HepG2 (cell line): ENCODE measurements around the gene KLHL5.

ENCODE experiments used
- ATF7 ChIP-seq, 2 experiments: fragments of 450-650 bp in 1 of 2; sonication (generic) in 1 of 2; formaldehyde crosslinking in 1 of 2; IDR thresholded peaks; 2 replicates each; pipeline versions ENCODE4 v1.4.0 to v1.6.1; 2016 to 2020; ENCODE audit warnings: antibody characterized with exemption in 1 of 2, mild to moderate bottlenecking in 1 of 2, missing genetic modification reagents in 1 of 2
- CBX1 ChIP-seq: IDR thresholded peaks from one replicate; pipeline ENCODE4 v1.6.1; 2016; ENCODE audit warnings: antibody characterized with exemption, low read depth
- CREM ChIP-seq, 2 experiments: sonication (generic) in 1 of 2; formaldehyde crosslinking in 1 of 2; IDR thresholded peaks; 2 replicates each; pipeline versions ENCODE4 v1.4.0 to v1.6.1; 2016 to 2020; ENCODE audit warnings: antibody characterized with exemption in 1 of 2, mild to moderate bottlenecking in 1 of 2, missing genetic modification reagents in 1 of 2
- CTCF ChIP-seq: sonication (generic); formaldehyde crosslinking; IDR thresholded peaks from 2 replicates; pipeline ENCODE4 v1.5.0; 2020; ENCODE audit warnings: mild to moderate bottlenecking, missing genetic modification reagents, moderate library complexity
- MIXL1 ChIP-seq: IDR thresholded peaks from 2 replicates; pipeline ENCODE4 v1.6.1; 2016
- MYNN ChIP-seq: sonication (generic); formaldehyde crosslinking; IDR thresholded peaks from 2 replicates; pipeline ENCODE4 v1.4.0; 2020; ENCODE audit warnings: mild to moderate bottlenecking, low read depth, missing genetic modification reagents
- RAD21 ChIP-seq: fragments of 450-650 bp; formaldehyde crosslinking; IDR thresholded peaks from 2 replicates; pipeline ENCODE4 v1.5.0; 2020; ENCODE audit warnings: mild to moderate bottlenecking
- SP2 ChIP-seq: sonication (generic); formaldehyde crosslinking; IDR thresholded peaks from 2 replicates; pipeline ENCODE4 v1.5.1; 2020; ENCODE audit warnings: mild to moderate bottlenecking, missing genetic modification reagents
- ZBTB2 ChIP-seq: sonication (generic); formaldehyde crosslinking; IDR thresholded peaks from 2 replicates; pipeline ENCODE4 v1.8.0; 2022; ENCODE audit warnings: low read depth, missing genetic modification reagents
- ZNF501 ChIP-seq: sonication (generic); formaldehyde crosslinking; IDR thresholded peaks from 2 replicates; pipeline ENCODE4 v1.5.1; 2020; ENCODE audit warnings: mild to moderate bottlenecking, moderate library complexity, missing genetic modification reagents

GRCh38 chr4:39154009-39154408 is 92.0 kb downstream of the KLHL5 start:
- TF ChIP-seq RAD21 (CRISPR knock-in tag) (no peak), CTCF (CRISPR knock-in tag) (no peak), CBX1 (no peak), MYNN (no peak), MIXL1 (CRISPR knock-in tag) (no peak), ATF7 (IDR thresholded peaks at IDR 0.05) (no peak), ATF7 (CRISPR knock-in tag; IDR thresholded peaks at IDR 0.05) (no peak), ZNF501 (CRISPR knock-in tag) (no peak), CREM (IDR thresholded peaks at IDR 0.05) (no peak), CREM (CRISPR knock-in tag; IDR thresholded peaks at IDR 0.05) (no peak), SP2 (no peak), ZBTB2 (no peak)
